Adrenal gland (tissue), 12 donors: ENCODE data around the gene NUP153. TPM values are rescaled to one million over a fixed set of nuclear protein-coding genes. Genes with fewer than 3 reads are reported as not detected.
"Not testable (repeated sequence)": the region's sequence is repeated elsewhere in the genome, so short reads cannot be mapped to it uniquely, and the experiment has no call there.

Source experiments
- DNase-seq, 7 donors: peaks; one replicate each; pipeline ENCODE4 v3.0.0-alpha.2; 2019 to 2020
- H3K27ac ChIP-seq, 5 donors: fragments of 200-600 bp; sonication (generic) in 4 of 5; 1 replicate in 3 of 5; 2 replicates in 2 of 5; pipeline versions ENCODE4 v1.5.1 to v1.8.0; 2016 to 2020; ENCODE audit warnings: mild to moderate bottlenecking in 1 of 5
- H3K27me3 ChIP-seq: fragments of 200-600 bp; 2 replicates; pipeline ENCODE4 v1.8.0; 2021
- H3K36me3 ChIP-seq, 2 donors: fragments of 200-600 bp; replicated peaks in 1 of 2; 1 replicate in 1 of 2; 2 replicates in 1 of 2; pipeline versions ENCODE4 v1.5.1 to v1.8.0; 2018 to 2022
- H3K4me1 ChIP-seq, 2 donors: fragments of 200-600 bp; replicated peaks in 1 of 2; 1 replicate in 1 of 2; 2 replicates in 1 of 2; pipeline versions ENCODE4 v1.5.1 to v1.8.0; 2018 to 2021
- H3K4me3 ChIP-seq, 4 donors: fragments of 200-600 bp; sonication (generic) in 3 of 4; one replicate each; pipeline ENCODE4 v1.5.1; 2016 to 2018
- H3K9me3 ChIP-seq, 3 donors: fragments of 200-600 bp; sonication (generic) in 1 of 3; replicated peaks in 1 of 3; 1 replicate in 2 of 3; 2 replicates in 1 of 3; pipeline versions ENCODE4 v1.5.1 to v1.8.0; 2016 to 2021
- CTCF ChIP-seq, 6 experiments: fragments of 450-650 bp in 4 of 6; fragments of 200-600 bp in 2 of 6; sonication (generic) in 1 of 6; IDR thresholded peaks; 1 replicate in 5 of 6; 2 replicates in 1 of 6; pipeline versions ENCODE4 v1.5.1 to v1.8.0; 2016 to 2021; ENCODE audit warnings: antibody characterized with exemption in 6 of 6, mild to moderate bottlenecking in 2 of 6, moderate library complexity in 1 of 6
- POLR2A ChIP-seq, 2 donors: fragments of 450-650 bp; IDR thresholded peaks; one replicate each; pipeline ENCODE4 v1.6.1; 2017; ENCODE audit warnings: antibody characterized with exemption in 2 of 2, mild to moderate bottlenecking in 2 of 2, moderate library complexity in 1 of 2
- WGBS, 4 donors: extraction: QIAGEN DNeasy Blood & Tissue Kit in 2 of 4; methylation state at CpG; one replicate each; pipeline versions ENCODE4 v1.1.5 to v1.1.7; 2013 to 2017; 5-methylcytosine and 5-hydroxymethylcytosine counted together
- intact Hi-C, 2 donors: fragments of 100-400 bp; cut with DNase I; formaldehyde crosslinking; loops; one replicate each; pipeline versions ENCODE4 v1.14.1 to v1.15.0; 2022 to 2023
- polyA plus RNA-seq, 3 donors: library from polyadenylated mRNA; stranded (reverse); fragments of 200-250 nt in 2 of 3; fragments of 350-450 nt in 1 of 3; fragmentation: Illumina TruSeq in 1 of 3; extraction: RNeasy Lipid Tissue Mini Kit (QIAGEN cat#74804) in 1 of 3; gene quantifications; one replicate each; pipeline ENCODE4 v1.2.3, GENCODE V29; 2013 to 2014
- total RNA-seq, 9 donors: library from RNA; depleted of rRNA in 4 of 9; stranded (reverse); fragments of >200 nt in 4 of 9; fragments of 120-200 nt in 1 of 9; fragmentation: NEBNext Ultra II Directional in 1 of 9; extraction: Animal tissue kit (Norgen Biotek cat#: 25700) in 1 of 9; gene quantifications; one replicate each; pipeline versions ENCODE4 v1.1.0 to v1.2.4, GENCODE V29; 2013 to 2023
- donor health status: healthy with polysubstance abuse.
- donor health status: Bipolar disorder and iron deficiency.
- donor health status: DM: yes; HTN: yes; CAD: no.
- donor health status: DM: no; HTN: no; CAD: no.
- donor health status: DM: no; HTN: no; CAD: no.
- donor health status: DM: yes; HTN: yes; CAD: no.

The NUP153 gene
- total and polyA plus RNA-seq, 12 donors: 4.6 to 31.4 (median 28.2) TPM

- intact Hi-C loops: loop anchor here (5.0 to 10.0 kb wide), 2 partner anchors 105 to 107 kb away; partner anchors contain the start of gene FAM8A1 (in 2 of the 2)
- 77 to 89% (median 84%) methylated on average over 2 of the region's 2 CpGs for WGBS, 4 donors
- no peak overlapping the region for H3K27ac ChIP-seq
- H3K9me3 ChIP-seq: no peaks in the 10 kb centered on the region
- peaks cover 6 to 14% of the 10 kb centered on the region in 2 donors for H3K4me1 ChIP-seq
- H3K27me3 ChIP-seq: no peaks in the 10 kb centered on the region
- no peaks in the 10 kb centered on the region for H3K36me3 ChIP-seq
- no peak overlapping the region for H3K4me3 ChIP-seq
- no peak for DNase-seq
- TF ChIP-seq POLR2A (IDR thresholded peaks at IDR 0.05) (no peak), CTCF (IDR thresholded peaks at IDR 0.05) (no peak)
Observed at GRCh38 chr6:17709476-17709875, 2.8 kb upstream of the NUP153 start.

GRCh38 chr6:17708035-17708434 lies 1.3 kb upstream of the NUP153 start:
- intact Hi-C loops: loop anchor here (5.0 to 10.0 kb wide), 2 partner anchors 103 to 106 kb away; partner anchors contain the start of gene FAM8A1 (in 2 of the 2)
- not testable (repeated sequence) for H3K4me3 ChIP-seq, H3K36me3 ChIP-seq, H3K9me3 ChIP-seq, H3K27ac ChIP-seq, H3K27me3 ChIP-seq
- WGBS, 4 donors: 60 to 72% (median 69%) methylated on average over 12 of the region's 12 CpGs
- DNase-seq: peak in 3 of 7 donors; percentile 8 to 53 (median 10)
- H3K4me1 ChIP-seq: peaks cover 15 to 28% of the 10 kb centered on the region in 2 donors

GRCh38 chr6:17707371-17707651 lies 586 bp upstream of the NUP153 start:
- intact Hi-C loops: loop anchor here (5.0 to 10.0 kb wide), 2 partner anchors 103 to 105 kb away; partner anchors contain the start of gene FAM8A1 (in 2 of the 2)

GRCh38 chr6:17705778-17706579 lies 746 bp downstream of the NUP153 start:
- intact Hi-C loops: loop anchor here (5.0 to 10.0 kb wide), 2 partner anchors 101 to 104 kb away; partner anchors contain the start of gene FAM8A1 (in 2 of the 2)
- H3K27me3 ChIP-seq: no peaks in the 10 kb centered on the region
- H3K27ac ChIP-seq: peak overlapping the region; percentile 96 to 99 (median 99)
- no peaks in the 10 kb centered on the region for H3K9me3 ChIP-seq
- no peaks in the 10 kb centered on the region for H3K36me3 ChIP-seq
- peak; percentile 47 to 68 (median 66) for DNase-seq
- WGBS, 4 donors: 0 to 1% (median 0%) methylated on average over 8 to 58 of the region's 58 CpGs
- peak overlapping the region; percentile 65 to 90 (median 83) for H3K4me3 ChIP-seq
- peaks cover 34 to 46% of the 10 kb centered on the region in 2 donors for H3K4me1 ChIP-seq
- TF ChIP-seq CTCF (IDR thresholded peaks at IDR 0.05): peak in 3 of 6 experiments; percentile 7 to 16 (median 9)
- no peak for TF ChIP-seq POLR2A (IDR thresholded peaks at IDR 0.05)

More at GRCh38 chr6:17707371-17707651, 586 bp upstream of the NUP153 start:
- Histone ChIP-seq H3K27me3 (no peaks in the 10 kb centered on the region), H3K4me3 (peak overlapping the region in 2 of 4 donors; percentile 65 to 88), H3K4me1 (peaks cover 22 to 35% of the 10 kb centered on the region in 2 donors), H3K36me3 (no peaks in the 10 kb centered on the region), H3K9me3 (no peaks in the 10 kb centered on the region), H3K27ac (peak overlapping the region in 4 of 5 donors; percentile 96 to 99 (median 99))
- TF ChIP-seq CTCF (IDR thresholded peaks at IDR 0.05) (no peak), POLR2A (IDR thresholded peaks at IDR 0.05) (no peak)
- DNase-seq: no peak
- 25 to 32% (median 29%) methylated on average over 5 of the region's 5 CpGs for WGBS, 4 donors
